VCaP (cell line): Measurements from ENCODE around the gene CXCL8.

ENCODE experiments used
- H3K27ac ChIP-seq: fragments of 450-650 bp; 2 replicates; pipeline ENCODE4 v1.5.1; 2017
- CTCF ChIP-seq: fragments of 450-650 bp; conservative IDR thresholded peaks from 2 replicates; pipeline ENCODE4 v1.5.1; 2017; ENCODE audit warnings: mild to moderate bottlenecking, moderate library complexity

Gene CXCL8

DNA sequence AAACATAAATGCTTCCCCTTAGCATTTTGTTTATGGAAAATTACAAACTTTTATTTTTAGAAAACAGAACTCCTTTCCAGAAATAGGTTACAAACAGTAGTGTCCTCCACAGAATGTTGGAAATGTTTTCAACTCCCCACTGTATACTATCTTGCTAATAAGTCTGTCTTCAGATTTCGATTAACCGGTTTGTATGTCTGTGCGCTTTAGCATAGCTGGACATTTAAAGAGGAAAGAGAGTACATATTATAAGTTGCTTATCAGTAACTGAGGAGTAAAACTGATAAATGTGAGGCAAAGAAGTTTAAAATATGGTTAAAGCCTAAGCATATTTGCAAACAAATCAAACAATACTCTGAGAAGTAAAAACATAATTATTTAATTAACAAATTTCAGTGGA is 3.4 kb downstream of the CXCL8 start:
- no peak for TF ChIP-seq CTCF
- no peak overlapping the region for H3K27ac ChIP-seq

- H3K27ac ChIP-seq, result no peak overlapping the region
- TF ChIP-seq CTCF, result no peak
These were observed 3.8 kb downstream of the CXCL8 start for GRCh38 chr4:73744203-73744602.

DNA sequence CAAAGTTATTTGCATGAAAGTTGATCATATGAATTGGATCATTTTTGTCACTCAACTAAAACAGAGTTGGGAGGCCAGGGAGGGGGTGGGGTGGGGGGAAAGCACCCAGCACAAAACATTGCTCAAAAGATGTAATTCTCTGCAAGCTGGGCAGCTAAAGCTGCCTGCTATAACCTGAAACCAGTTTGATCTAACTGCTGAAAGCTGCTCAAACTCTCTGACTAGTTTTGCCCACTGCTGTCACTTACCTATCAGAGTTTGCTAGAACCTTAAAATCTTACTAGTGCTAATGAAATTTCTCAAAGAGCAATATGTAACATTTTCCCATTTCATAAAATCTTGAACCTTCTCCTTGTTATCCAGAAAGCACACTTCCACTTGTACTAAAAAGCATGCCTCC is 10.4 kb downstream of the CXCL8 start:
- no peak overlapping the region for H3K27ac ChIP-seq

GRCh38 chr4:73751166-73751565 is 10.8 kb downstream of the CXCL8 start:
- TF ChIP-seq CTCF, result no peak
- no peak overlapping the region for H3K27ac ChIP-seq

More for the DNA sequence above, 10.4 kb downstream of the CXCL8 start:
- no peak for TF ChIP-seq CTCF

DNA sequence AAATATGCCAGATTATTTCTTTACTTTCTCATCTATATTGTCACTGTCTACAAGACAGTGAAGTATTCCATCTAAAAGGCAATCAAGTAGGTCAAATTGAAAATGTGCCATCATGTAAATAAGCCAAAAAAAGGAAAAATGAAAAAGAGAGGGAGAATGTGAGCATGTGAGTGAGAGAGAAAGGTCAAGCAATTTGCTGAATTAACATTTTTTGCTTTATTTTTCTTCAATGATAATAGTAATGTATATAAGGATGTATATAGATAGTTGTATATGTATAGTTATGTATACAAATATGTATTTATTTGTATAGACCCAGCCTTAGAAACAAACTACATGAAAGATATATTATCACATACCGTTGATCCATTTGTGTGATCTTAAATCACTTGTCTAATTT is 11.5 kb downstream of the CXCL8 start:
- H3K27ac ChIP-seq, result no peak overlapping the region
- no peak for TF ChIP-seq CTCF

DNA sequence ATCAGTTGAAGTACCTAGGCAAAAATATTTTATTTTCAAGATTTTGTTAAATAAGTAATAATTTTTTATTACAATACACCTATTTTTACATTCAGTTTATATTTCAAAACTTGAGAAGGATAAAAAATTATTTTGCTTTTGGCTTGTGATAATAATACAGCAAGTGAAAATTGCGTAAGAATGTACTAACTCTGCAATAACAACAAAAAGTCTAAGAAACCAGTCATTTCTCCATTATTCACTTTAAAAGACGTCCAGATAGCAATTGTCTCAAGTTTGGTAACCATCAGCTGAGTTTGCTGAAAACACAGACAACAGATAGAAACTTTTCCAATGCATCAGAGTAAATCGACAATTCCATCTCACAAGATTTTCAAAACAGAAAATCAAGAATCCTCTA is 12.1 kb downstream of the CXCL8 start:
- H3K27ac ChIP-seq, result no peak overlapping the region

DNA sequence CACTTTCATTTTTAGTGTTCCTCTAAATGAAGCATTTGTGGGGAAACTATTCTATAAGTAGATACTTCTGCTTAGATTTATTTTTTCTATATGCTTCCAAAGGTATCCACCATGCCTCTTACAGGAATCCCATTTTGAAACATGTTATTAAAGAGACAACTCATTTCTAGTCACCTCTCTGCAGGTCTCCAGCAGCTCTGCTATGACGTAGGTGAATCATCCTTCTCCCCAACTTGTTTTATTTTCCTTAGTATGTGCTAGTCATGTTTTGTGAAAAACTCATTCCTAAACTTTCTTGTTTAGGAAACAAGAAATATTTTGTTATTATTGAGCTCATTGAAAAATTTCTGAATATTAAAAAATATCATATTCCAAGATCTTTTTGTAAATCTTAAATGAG is 12.8 kb downstream of the CXCL8 start:
- TF ChIP-seq CTCF, result no peak

More for the DNA sequence above, 12.1 kb downstream of the CXCL8 start:
- TF ChIP-seq CTCF, result no peak

GRCh38 chr4:73754934-73755333 is 14.6 kb downstream of the CXCL8 start:
- no peak overlapping the region for H3K27ac ChIP-seq
- no peak for TF ChIP-seq CTCF

More for the DNA sequence above, 12.8 kb downstream of the CXCL8 start:
- H3K27ac ChIP-seq, result no peak overlapping the region
